GM12878 (cell line): Measurements from ENCODE around the gene LIFR. TPM values are rescaled to one million over a fixed set of nuclear protein-coding genes. Genes with fewer than 3 reads are reported as not detected.

Experiments used
- ATAC-seq: fragments of 200-7000 bp; cut with Tn5 transposase; 3 replicates; pipeline ENCODE4 v1.9.1; 2020; ENCODE audit warnings: mild to moderate bottlenecking, moderate library complexity
- BruUV-seq: library from RNA; stranded (reverse); fragments of 400-500 nt; replicated peaks from 2 replicates; lab custom pipeline; 2021; lab: Mats Ljungman, UMichigan
- CTCF ChIA-PET: fragments of 300-600 bp; sonication (Branson Sonifier 250); formaldehyde crosslinking; extraction: SDS; loops from one replicate; lab custom pipeline; 2021; ENCODE audit warnings: inconsistent platforms; lab: Yijun Ruan, JAX
- POLR2A ChIA-PET: fragments of 350-600 bp; formaldehyde crosslinking; extraction: SDS; loops from one replicate; lab custom pipeline; 2021; ENCODE audit warnings: inconsistent platforms; lab: Charles Lee
- RAD21 ChIA-PET: fragments of 300-600 bp; sonication (Branson Sonifier 250); formaldehyde crosslinking; loops from one replicate; lab custom pipeline; 2023; ENCODE audit warnings: antibody characterized with exemption; ENCODE audit not compliant: unreplicated experiment; lab: Charles Lee
- SMC1A ChIA-PET: fragments of 300-600 bp; sonication (Branson Sonifier 250); formaldehyde crosslinking; loops from one replicate; lab custom pipeline; 2023; ENCODE audit not compliant: unreplicated experiment, uncharacterized antibody; lab: Charles Lee
- DNase-seq: peaks from one replicate; pipeline ENCODE4 v3.0.0-alpha.2; 2011; ENCODE audit warnings: low read depth, low spot score
- FAIRE-seq: peaks from 3 replicates; lab custom pipeline; 2011; peaks lifted over from hg19 to GRCh38; lab: Jason Lieb, UNC
- H2AFZ ChIP-seq: 2 replicates; pipeline ENCODE4 v1.6.0; 2011; ENCODE audit warnings: low read depth, low read length, control low read depth; ENCODE audit not compliant: control insufficient read depth
- H3K27ac ChIP-seq: 2 replicates; pipeline ENCODE4 v1.5.1; 2011; ENCODE audit warnings: control low read depth; ENCODE audit not compliant: control insufficient read depth, insufficient read depth
- H3K27me3 ChIP-seq, 2 experiments: replicated peaks in 1 of 2; 2 replicates each; pipeline versions ENCODE4 v1.6.0 to v1.6.1; 2011; ENCODE audit warnings: low read length in 1 of 2; ENCODE audit not compliant: control insufficient read depth in 2 of 2, insufficient read depth in 2 of 2
- H3K36me3 ChIP-seq, 2 experiments: 2 replicates each; pipeline ENCODE4 v1.5.1; 2011; ENCODE audit warnings: low read length in 1 of 2; ENCODE audit not compliant: control insufficient read depth in 2 of 2, insufficient read depth in 2 of 2
- H3K4me1 ChIP-seq: 2 replicates; pipeline ENCODE4 v1.6.1; 2011; ENCODE audit warnings: mild to moderate bottlenecking, low read length, moderate library complexity, mixed read lengths; ENCODE audit not compliant: control insufficient read depth, insufficient read depth
- H3K4me2 ChIP-seq: 2 replicates; pipeline ENCODE4 v1.6.0; 2011; ENCODE audit warnings: control low read depth; ENCODE audit not compliant: control insufficient read depth, insufficient read depth
- H3K4me3 ChIP-seq: fragments of 200-600 bp; sonication (generic); 2 replicates; pipeline ENCODE4 v1.5.1; 2016
- H3K79me2 ChIP-seq: 2 replicates; pipeline ENCODE4 v1.6.0; 2011; ENCODE audit warnings: low read length; ENCODE audit not compliant: control insufficient read depth, insufficient read depth
- H3K9ac ChIP-seq: 2 replicates; pipeline ENCODE4 v1.8.0; 2011; ENCODE audit warnings: low read length, control low read depth, mixed read lengths; ENCODE audit not compliant: control insufficient read depth, insufficient read depth
- H3K9me3 ChIP-seq: replicated peaks from 3 replicates; pipeline ENCODE4 v1.5.1; 2011; ENCODE audit warnings: mild to moderate bottlenecking, low read length; ENCODE audit not compliant: control insufficient read depth, insufficient read depth
- H4K20me1 ChIP-seq: 2 replicates; pipeline ENCODE4 v1.6.0; 2011; ENCODE audit not compliant: control insufficient read depth, insufficient read depth
- DPF2 ChIP-seq: fragments of 450-650 bp; IDR thresholded peaks from 2 replicates; pipeline ENCODE4 v1.6.1; 2017; ENCODE audit warnings: mild to moderate bottlenecking
- FOXK2 ChIP-seq: fragments of 450-650 bp; IDR thresholded peaks from 2 replicates; pipeline ENCODE4 v1.6.1; 2017; ENCODE audit warnings: mild to moderate bottlenecking, moderate library complexity
- HCFC1 ChIP-seq: fragments of 150-350 bp; IDR thresholded peaks from 2 replicates; pipeline ENCODE4 v1.6.1; 2014; ENCODE audit warnings: low read length
- MEF2B ChIP-seq: fragments of 450-650 bp; IDR thresholded peaks from 2 replicates; pipeline ENCODE4 v1.6.1; 2018; ENCODE audit warnings: mild to moderate bottlenecking, moderate library complexity; ENCODE audit not compliant: partially characterized antibody, poor library complexity, severe bottlenecking
- MTA2 ChIP-seq: fragments of 450-650 bp; IDR thresholded peaks from 2 replicates; pipeline ENCODE4 v1.6.1; 2016; ENCODE audit warnings: low read depth, mild to moderate bottlenecking, moderate library complexity
- NFYA ChIP-seq: IDR thresholded peaks from 2 replicates; pipeline ENCODE4 v1.6.1; 2011; ENCODE audit warnings: low read depth, mild to moderate bottlenecking, low read length, improper control_type of control experiment, borderline replicate concordance
- NRF1 ChIP-seq: conservative IDR thresholded peaks from 2 replicates; pipeline ENCODE4 v1.6.1; 2011; ENCODE audit warnings: mild to moderate bottlenecking, low read depth, low read length, improper control_type of control experiment
- PAX5 ChIP-seq: IDR thresholded peaks from 2 replicates; pipeline ENCODE4 v1.6.1; 2011; ENCODE audit warnings: low read depth, low read length, borderline replicate concordance
- STAT3 ChIP-seq: IDR thresholded peaks from 2 replicates; pipeline ENCODE4 v1.6.1; 2011; ENCODE audit warnings: low read depth, low read length, improper control_type of control experiment
- ZNF384 ChIP-seq: IDR thresholded peaks from 2 replicates; pipeline ENCODE4 v1.6.1; 2012; ENCODE audit warnings: low read depth, mild to moderate bottlenecking, low read length, improper control_type of control experiment, borderline replicate concordance
- ZZZ3 ChIP-seq: IDR thresholded peaks from 2 replicates; pipeline ENCODE4 v1.6.1; 2011; ENCODE audit warnings: low read depth; ENCODE audit not compliant: control insufficient read depth, insufficient read length
- WGBS: methylation state at CpG from one replicate; pipeline ENCODE4 v1.1.6; 2016; ENCODE audit warnings: low lambda C conversion rate; ENCODE audit not compliant: insufficient replicate concordance, insufficient coverage; ENCODE audit errors: missing lambda C conversion rate; 5-methylcytosine and 5-hydroxymethylcytosine counted together
- in situ Hi-C: fragments of 300-500 bp; cut with MboI; formaldehyde crosslinking; loops from 9 replicates; pipeline ENCODE4 v1.14.3; 2018; ENCODE audit warnings: mixed read lengths
- intact Hi-C: fragments of 100-400 bp; cut with micrococcal nuclease; formaldehyde crosslinking; loops from one replicate; pipeline ENCODE4 v1.14.2; 2022; ENCODE audit not compliant: unreplicated experiment
- polyA plus RNA-seq, 11 experiments: library from polyadenylated mRNA; depleted of rRNA in 4 of 11; unstranded in 6 of 11; stranded (reverse) in 5 of 11; fragments of >200 nt; fragmentation: Nextera tagmentation in 4 of 11; fragmentation: Illumina TruSeq in 1 of 11; extraction: Ambion mirVana in 4 of 11; extraction: Trizol in 1 of 11; gene quantifications; 1 replicate in 1 of 11; 2 replicates in 10 of 11; pipeline versions ENCODE4 v1.2.1 to v1.2.3, GENCODE V29; 2011 to 2016; ENCODE audit warnings: inconsistent platforms in 2 of 11, missing spikeins in 2 of 11, low read depth in 1 of 11
- total RNA-seq, 4 experiments: library from RNA; depleted of rRNA in 3 of 4; stranded (reverse); fragments of >200 nt in 3 of 4; fragmentation: Illumina TruSeq in 1 of 4; extraction: Trizol in 1 of 4; gene quantifications; 2 replicates each; pipeline versions ENCODE4 v1.2.1 to v1.2.3, GENCODE V29; 2013 to 2021
- TF ChIP-seq, protein P1 (sequence below): fragments of 450-650 bp; IDR thresholded peaks from 2 replicates; pipeline ENCODE4 v1.6.1; 2018; ENCODE audit warnings: mild to moderate bottlenecking, low read depth, moderate library complexity; ENCODE audit not compliant: partially characterized antibody
- TF ChIP-seq, protein P2 (sequence below): IDR thresholded peaks from 2 replicates; pipeline ENCODE4 v1.6.1; 2012; ENCODE audit warnings: low read depth, low read length, improper control_type of control experiment
- TF ChIP-seq, protein P3 (sequence below): fragments of 450-650 bp; IDR thresholded peaks from 2 replicates; pipeline ENCODE4 v1.6.1; 2017; ENCODE audit warnings: borderline replicate concordance
- TF ChIP-seq, protein P4 (sequence below): IDR thresholded peaks from 2 replicates; pipeline ENCODE4 v1.6.1; 2012; ENCODE audit warnings: low read depth, low read length, improper control_type of control experiment
- TF ChIP-seq, protein P5 (sequence below): fragments of 450-650 bp; IDR thresholded peaks from 2 replicates; pipeline ENCODE4 v1.6.1; 2014; ENCODE audit warnings: mild to moderate bottlenecking

The LIFR gene
- total and polyA plus RNA-seq, 10 of the 15 experiments (the other 5 are each of a cell fraction or from before 2014, with no cell fraction given) = 0.10 TPM; not detected in 9

DNA sequence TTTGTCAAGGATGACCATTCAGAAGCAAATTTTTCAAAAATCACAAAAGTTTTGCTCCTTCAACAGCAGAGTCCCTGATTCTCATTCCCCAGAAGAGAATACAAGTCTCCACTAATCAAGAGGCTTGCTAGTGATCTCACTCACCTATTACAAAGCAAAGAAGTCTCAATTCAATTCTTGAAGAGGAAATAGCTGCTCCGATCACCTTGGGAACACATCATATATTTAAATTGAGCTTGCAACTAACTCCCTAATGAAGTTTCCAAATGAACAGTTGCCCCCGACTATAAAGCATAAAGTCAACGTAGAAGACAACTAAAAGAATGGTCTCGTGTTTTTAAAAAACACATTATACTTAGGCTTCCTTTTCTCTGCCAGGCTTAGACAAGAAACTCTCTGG is 1.6 kb downstream of the LIFR start:
- Histone ChIP-seq H4K20me1 (no peaks in the 10 kb centered on the region), H3K9ac (no peak overlapping the region), H3K4me3 (no peak overlapping the region), H3K27me3 (peaks cover 5 to 11% of the 10 kb centered on the region in 2 experiments; a peak in 2 of 4 replicates), H3K36me3 (no peaks in the 10 kb centered on the region), H3K79me2 (no peaks in the 10 kb centered on the region), H3K27ac (no peak overlapping the region), H2AFZ (no peak overlapping the region), H3K4me2 (no peak overlapping the region)
- CTCF ChIA-PET = interaction anchor here (0.7 to 3.9 kb wide), 2 partner anchors 113 to 166 kb away, joined by 3 to 14 read pairs; no protein-coding TSS in a partner anchor
- WGBS = 2% methylated on average over 4 of the region's 4 CpGs
- RAD21 ChIA-PET = interaction anchor here (1.2 kb wide), 1 partner anchor 113 kb away, joined by 5 read pairs; no protein-coding TSS in a partner anchor
- intact Hi-C loops = no loop called here
- no peak for FAIRE-seq
- TF ChIP-seq ZNF384 (no peak), FOXK2 (no peak), NRF1 (no peak), MTA2 (no peak), HCFC1 (no peak), NFYA (no peak), DPF2 (no peak), MEF2B (no peak), ZZZ3 (no peak), PAX5 (no peak), STAT3 (no peak)
- TF ChIP-seq, protein P1, sequence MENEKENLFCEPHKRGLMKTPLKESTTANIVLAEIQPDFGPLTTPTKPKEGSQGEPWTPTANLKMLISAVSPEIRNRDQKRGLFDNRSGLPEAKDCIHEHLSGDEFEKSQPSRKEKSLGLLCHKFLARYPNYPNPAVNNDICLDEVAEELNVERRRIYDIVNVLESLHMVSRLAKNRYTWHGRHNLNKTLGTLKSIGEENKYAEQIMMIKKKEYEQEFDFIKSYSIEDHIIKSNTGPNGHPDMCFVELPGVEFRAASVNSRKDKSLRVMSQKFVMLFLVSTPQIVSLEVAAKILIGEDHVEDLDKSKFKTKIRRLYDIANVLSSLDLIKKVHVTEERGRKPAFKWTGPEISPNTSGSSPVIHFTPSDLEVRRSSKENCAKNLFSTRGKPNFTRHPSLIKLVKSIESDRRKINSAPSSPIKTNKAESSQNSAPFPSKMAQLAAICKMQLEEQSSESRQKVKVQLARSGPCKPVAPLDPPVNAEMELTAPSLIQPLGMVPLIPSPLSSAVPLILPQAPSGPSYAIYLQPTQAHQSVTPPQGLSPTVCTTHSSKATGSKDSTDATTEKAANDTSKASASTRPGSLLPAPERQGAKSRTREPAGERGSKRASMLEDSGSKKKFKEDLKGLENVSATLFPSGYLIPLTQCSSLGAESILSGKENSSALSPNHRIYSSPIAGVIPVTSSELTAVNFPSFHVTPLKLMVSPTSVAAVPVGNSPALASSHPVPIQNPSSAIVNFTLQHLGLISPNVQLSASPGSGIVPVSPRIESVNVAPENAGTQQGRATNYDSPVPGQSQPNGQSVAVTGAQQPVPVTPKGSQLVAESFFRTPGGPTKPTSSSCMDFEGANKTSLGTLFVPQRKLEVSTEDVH = no peak
- TF ChIP-seq, protein P2, sequence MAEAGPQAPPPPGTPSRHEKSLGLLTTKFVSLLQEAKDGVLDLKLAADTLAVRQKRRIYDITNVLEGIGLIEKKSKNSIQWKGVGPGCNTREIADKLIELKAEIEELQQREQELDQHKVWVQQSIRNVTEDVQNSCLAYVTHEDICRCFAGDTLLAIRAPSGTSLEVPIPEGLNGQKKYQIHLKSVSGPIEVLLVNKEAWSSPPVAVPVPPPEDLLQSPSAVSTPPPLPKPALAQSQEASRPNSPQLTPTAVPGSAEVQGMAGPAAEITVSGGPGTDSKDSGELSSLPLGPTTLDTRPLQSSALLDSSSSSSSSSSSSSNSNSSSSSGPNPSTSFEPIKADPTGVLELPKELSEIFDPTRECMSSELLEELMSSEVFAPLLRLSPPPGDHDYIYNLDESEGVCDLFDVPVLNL = no peak
- TF ChIP-seq, protein P3, sequence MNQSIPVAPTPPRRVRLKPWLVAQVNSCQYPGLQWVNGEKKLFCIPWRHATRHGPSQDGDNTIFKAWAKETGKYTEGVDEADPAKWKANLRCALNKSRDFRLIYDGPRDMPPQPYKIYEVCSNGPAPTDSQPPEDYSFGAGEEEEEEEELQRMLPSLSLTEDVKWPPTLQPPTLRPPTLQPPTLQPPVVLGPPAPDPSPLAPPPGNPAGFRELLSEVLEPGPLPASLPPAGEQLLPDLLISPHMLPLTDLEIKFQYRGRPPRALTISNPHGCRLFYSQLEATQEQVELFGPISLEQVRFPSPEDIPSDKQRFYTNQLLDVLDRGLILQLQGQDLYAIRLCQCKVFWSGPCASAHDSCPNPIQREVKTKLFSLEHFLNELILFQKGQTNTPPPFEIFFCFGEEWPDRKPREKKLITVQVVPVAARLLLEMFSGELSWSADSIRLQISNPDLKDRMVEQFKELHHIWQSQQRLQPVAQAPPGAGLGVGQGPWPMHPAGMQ = no peak
- TF ChIP-seq, protein P4, sequence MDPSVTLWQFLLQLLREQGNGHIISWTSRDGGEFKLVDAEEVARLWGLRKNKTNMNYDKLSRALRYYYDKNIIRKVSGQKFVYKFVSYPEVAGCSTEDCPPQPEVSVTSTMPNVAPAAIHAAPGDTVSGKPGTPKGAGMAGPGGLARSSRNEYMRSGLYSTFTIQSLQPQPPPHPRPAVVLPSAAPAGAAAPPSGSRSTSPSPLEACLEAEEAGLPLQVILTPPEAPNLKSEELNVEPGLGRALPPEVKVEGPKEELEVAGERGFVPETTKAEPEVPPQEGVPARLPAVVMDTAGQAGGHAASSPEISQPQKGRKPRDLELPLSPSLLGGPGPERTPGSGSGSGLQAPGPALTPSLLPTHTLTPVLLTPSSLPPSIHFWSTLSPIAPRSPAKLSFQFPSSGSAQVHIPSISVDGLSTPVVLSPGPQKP = no peak
- TF ChIP-seq, protein P5, sequence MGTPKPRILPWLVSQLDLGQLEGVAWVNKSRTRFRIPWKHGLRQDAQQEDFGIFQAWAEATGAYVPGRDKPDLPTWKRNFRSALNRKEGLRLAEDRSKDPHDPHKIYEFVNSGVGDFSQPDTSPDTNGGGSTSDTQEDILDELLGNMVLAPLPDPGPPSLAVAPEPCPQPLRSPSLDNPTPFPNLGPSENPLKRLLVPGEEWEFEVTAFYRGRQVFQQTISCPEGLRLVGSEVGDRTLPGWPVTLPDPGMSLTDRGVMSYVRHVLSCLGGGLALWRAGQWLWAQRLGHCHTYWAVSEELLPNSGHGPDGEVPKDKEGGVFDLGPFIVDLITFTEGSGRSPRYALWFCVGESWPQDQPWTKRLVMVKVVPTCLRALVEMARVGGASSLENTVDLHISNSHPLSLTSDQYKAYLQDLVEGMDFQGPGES = no peak
- TF ChIP-seq, all 136 proteins: peak for 0
- no TSS peak for BruUV-seq
- in situ Hi-C loops = no loop called here
- ChIA-PET SMC1A (no interaction called here), POLR2A (no interaction called here)
- ATAC-seq (no peak), DNase-seq (no peak)
- Histone ChIP-seq H3K4me1 (no peaks in the 10 kb centered on the region), H3K9me3 (no peaks in the 10 kb centered on the region)
